Breast epithelium (tissue), 4 donors: ENCODE measurements around the gene GPR75. TPM values are rescaled to one million over a fixed set of nuclear protein-coding genes. Genes with fewer than 3 reads are reported as not detected.

ENCODE experiments used
- DNase-seq, 2 donors: peaks; one replicate each; pipeline ENCODE4 v3.0.0-alpha.2; 2019; ENCODE audit warnings: low spot score in 2 of 2
- H3K27ac ChIP-seq, 2 donors: fragments of 200-600 bp; sonication (generic) in 1 of 2; one replicate each; pipeline ENCODE4 v1.5.1; 2016 to 2019; ENCODE audit warnings: mild to moderate bottlenecking in 1 of 2
- H3K27me3 ChIP-seq, 2 donors: fragments of 200-600 bp; sonication (generic) in 1 of 2; one replicate each; pipeline versions ENCODE4 v1.5.1 to v1.6.0; 2017 to 2019; ENCODE audit warnings: control low read depth in 1 of 2, mild to moderate bottlenecking in 1 of 2
- H3K36me3 ChIP-seq: fragments of 200-600 bp; one replicate; pipeline ENCODE4 v1.5.1; 2019
- H3K4me1 ChIP-seq, 2 donors: fragments of 200-600 bp; sonication (generic); one replicate each; pipeline ENCODE4 v1.5.1; 2016 to 2019; ENCODE audit warnings: control low read depth in 1 of 2
- H3K4me3 ChIP-seq, 3 donors: fragments of 200-600 bp; sonication (generic); 1 replicate in 2 of 3; 2 replicates in 1 of 3; pipeline ENCODE4 v1.5.1; 2016 to 2019; ENCODE audit warnings: mild to moderate bottlenecking in 3 of 3, moderate library complexity in 2 of 3
- H3K9me3 ChIP-seq, 2 donors: fragments of 200-600 bp; sonication (generic) in 1 of 2; one replicate each; pipeline ENCODE4 v1.5.1; 2016 to 2019; ENCODE audit warnings: control low read depth in 1 of 2
- POLR2A ChIP-seq: fragments of 450-650 bp; IDR thresholded peaks from one replicate; pipeline ENCODE4 v1.6.1; 2016; ENCODE audit warnings: antibody characterized with exemption, mild to moderate bottlenecking, moderate library complexity
- POLR2AphosphoS5 ChIP-seq, 3 donors: sonication (generic); formaldehyde crosslinking; IDR thresholded peaks; one replicate each; pipeline ENCODE4 v1.6.1; 2017; ENCODE audit warnings: antibody characterized with exemption in 3 of 3
- intact Hi-C: fragments of 100-400 bp; cut with DNase I; formaldehyde crosslinking; loops from one replicate; pipeline ENCODE4 v1.15.1; 2023; ENCODE audit warnings: low total_unique reads
- total RNA-seq, 3 donors: library from RNA; depleted of rRNA; stranded (reverse); fragments of >200 nt; gene quantifications; one replicate each; pipeline ENCODE4 v1.1.0, GENCODE V29; 2016
- TF ChIP-seq, protein P1 (sequence below), 3 donors: fragments of 450-650 bp; IDR thresholded peaks; one replicate each; pipeline ENCODE4 v1.5.1; 2016 to 2017; ENCODE audit warnings: antibody characterized with exemption in 3 of 3, mild to moderate bottlenecking in 3 of 3, moderate library complexity in 3 of 3

The GPR75 gene
- total RNA-seq, 3 donors from 2014 or later: 3.2 to 11.3 (median 4.9) TPM

DNA sequence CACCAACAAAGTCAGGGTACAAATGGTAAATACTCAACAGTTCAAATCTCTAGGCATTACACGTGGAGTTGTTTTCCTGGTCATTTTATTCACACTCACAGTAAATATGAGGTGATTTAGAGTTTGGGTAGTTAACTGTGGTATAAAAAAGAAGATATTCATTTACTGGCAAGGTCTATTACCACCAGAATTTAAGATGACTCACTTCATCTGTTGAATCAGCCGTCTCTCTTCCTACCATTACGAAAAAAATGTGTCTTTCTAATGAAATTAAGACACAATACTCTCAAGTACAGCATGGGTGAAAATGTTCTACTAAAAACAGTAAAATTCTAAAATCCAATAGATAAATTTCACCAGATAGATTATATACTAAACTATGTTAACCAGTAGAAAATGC lies 21.0 kb upstream of the GPR75 start:
- TF ChIP-seq POLR2A (no peak), POLR2AphosphoS5 (IDR thresholded peaks at IDR 0.05) (no peak)
- DNase-seq: no peak
- no peaks in the 10 kb centered on the region for H3K9me3 ChIP-seq
- no peaks in the 10 kb centered on the region for H3K36me3 ChIP-seq
- H3K27ac ChIP-seq: no peak overlapping the region
- no peak overlapping the region for H3K4me3 ChIP-seq
- H3K4me1 ChIP-seq: no peaks in the 10 kb centered on the region
- no peaks in the 10 kb centered on the region for H3K27me3 ChIP-seq
- intact Hi-C loops: no loop called here

DNA sequence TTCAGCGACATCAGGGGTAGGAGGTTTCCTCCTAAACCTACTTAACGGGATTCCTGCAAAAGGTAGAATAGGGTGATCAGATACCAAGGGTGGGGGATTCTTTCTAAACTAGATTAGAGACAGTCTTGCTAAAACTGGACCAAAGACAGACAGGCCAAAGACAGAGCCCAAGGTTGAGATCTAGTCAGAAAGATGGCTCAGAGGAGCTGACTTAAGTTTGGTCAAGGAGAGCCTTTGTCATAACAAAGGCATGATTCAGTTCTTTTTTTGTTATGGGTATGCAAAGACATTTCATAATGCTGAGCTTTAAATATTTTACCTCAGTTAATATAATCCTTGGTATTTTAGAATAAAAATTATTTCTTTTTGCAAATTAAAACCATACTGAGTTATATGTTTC lies 17.8 kb upstream of the GPR75 start:
- TF ChIP-seq POLR2AphosphoS5 (IDR thresholded peaks at IDR 0.05) (no peak), POLR2A (no peak)
- TF ChIP-seq, protein P1, sequence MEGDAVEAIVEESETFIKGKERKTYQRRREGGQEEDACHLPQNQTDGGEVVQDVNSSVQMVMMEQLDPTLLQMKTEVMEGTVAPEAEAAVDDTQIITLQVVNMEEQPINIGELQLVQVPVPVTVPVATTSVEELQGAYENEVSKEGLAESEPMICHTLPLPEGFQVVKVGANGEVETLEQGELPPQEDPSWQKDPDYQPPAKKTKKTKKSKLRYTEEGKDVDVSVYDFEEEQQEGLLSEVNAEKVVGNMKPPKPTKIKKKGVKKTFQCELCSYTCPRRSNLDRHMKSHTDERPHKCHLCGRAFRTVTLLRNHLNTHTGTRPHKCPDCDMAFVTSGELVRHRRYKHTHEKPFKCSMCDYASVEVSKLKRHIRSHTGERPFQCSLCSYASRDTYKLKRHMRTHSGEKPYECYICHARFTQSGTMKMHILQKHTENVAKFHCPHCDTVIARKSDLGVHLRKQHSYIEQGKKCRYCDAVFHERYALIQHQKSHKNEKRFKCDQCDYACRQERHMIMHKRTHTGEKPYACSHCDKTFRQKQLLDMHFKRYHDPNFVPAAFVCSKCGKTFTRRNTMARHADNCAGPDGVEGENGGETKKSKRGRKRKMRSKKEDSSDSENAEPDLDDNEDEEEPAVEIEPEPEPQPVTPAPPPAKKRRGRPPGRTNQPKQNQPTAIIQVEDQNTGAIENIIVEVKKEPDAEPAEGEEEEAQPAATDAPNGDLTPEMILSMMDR (IDR thresholded peaks at IDR 0.05): no peak

GRCh38 chr2:53877112-53877511 lies 17.3 kb upstream of the GPR75 start:
- Histone ChIP-seq H3K27me3 (no peaks in the 10 kb centered on the region), H3K27ac (no peak overlapping the region), H3K36me3 (no peaks in the 10 kb centered on the region), H3K4me3 (no peak overlapping the region), H3K9me3 (no peaks in the 10 kb centered on the region), H3K4me1 (no peaks in the 10 kb centered on the region)
- intact Hi-C loops: no loop called here
- no peak for DNase-seq
- no peak for TF ChIP-seq POLR2AphosphoS5 (IDR thresholded peaks at IDR 0.05)
- TF ChIP-seq POLR2A: no peak
- TF ChIP-seq, protein P1 (IDR thresholded peaks at IDR 0.05): no peak

More for the DNA sequence above, 17.8 kb upstream of the GPR75 start:
- intact Hi-C loops: no loop called here
- no peak for DNase-seq
- Histone ChIP-seq H3K4me3 (no peak overlapping the region), H3K27ac (no peak overlapping the region), H3K4me1 (no peaks in the 10 kb centered on the region), H3K9me3 (no peaks in the 10 kb centered on the region), H3K36me3 (no peaks in the 10 kb centered on the region), H3K27me3 (no peaks in the 10 kb centered on the region)

GRCh38 chr2:53874401-53874950 lies 14.7 kb upstream of the GPR75 start:
- Histone ChIP-seq H3K9me3 (no peaks in the 10 kb centered on the region), H3K4me3 (no peak overlapping the region), H3K27ac (no peak overlapping the region), H3K27me3 (no peaks in the 10 kb centered on the region), H3K4me1 (no peaks in the 10 kb centered on the region), H3K36me3 (no peaks in the 10 kb centered on the region)
- TF ChIP-seq POLR2AphosphoS5 (IDR thresholded peaks at IDR 0.05): no peak
- no peak for TF ChIP-seq POLR2A
- TF ChIP-seq, protein P1 (IDR thresholded peaks at IDR 0.05): no peak
- DNase-seq: no peak
- intact Hi-C loops: no loop called here

- intact Hi-C loops: no loop called here
- Histone ChIP-seq H3K4me3 (no peak overlapping the region), H3K9me3 (no peaks in the 10 kb centered on the region), H3K4me1 (no peaks in the 10 kb centered on the region), H3K27me3 (no peaks in the 10 kb centered on the region), H3K27ac (no peak overlapping the region), H3K36me3 (no peaks in the 10 kb centered on the region)
- TF ChIP-seq POLR2A (no peak), POLR2AphosphoS5 (IDR thresholded peaks at IDR 0.05) (no peak)
- TF ChIP-seq, protein P1 (IDR thresholded peaks at IDR 0.05): no peak
- DNase-seq: no peak
Observed at GRCh38 chr2:53867773-53868172, 8.0 kb upstream of the GPR75 start.

DNA sequence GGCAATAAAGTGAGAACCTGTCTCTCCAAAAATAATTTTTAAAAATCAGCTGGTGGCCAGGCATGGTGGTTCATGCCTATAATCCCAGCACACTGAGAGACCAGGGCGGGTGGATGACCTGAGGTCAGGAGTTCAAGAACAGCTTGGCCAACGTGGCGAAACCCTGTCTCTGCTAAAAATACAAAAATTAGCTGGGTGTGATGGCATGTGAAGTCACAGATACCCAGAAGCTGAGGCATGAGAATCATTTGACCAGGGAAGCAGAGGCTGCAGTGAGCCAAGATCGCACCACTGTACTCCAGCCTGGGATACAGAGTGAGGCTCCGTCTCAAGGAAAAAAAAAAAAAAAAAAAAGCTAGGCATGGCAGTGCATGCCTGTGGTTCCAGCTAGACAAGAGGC lies 7.4 kb upstream of the GPR75 start:
- Histone ChIP-seq H3K27ac (no peak overlapping the region), H3K27me3 (no peaks in the 10 kb centered on the region), H3K4me1 (no peaks in the 10 kb centered on the region), H3K9me3 (no peaks in the 10 kb centered on the region), H3K4me3 (no peak overlapping the region), H3K36me3 (no peaks in the 10 kb centered on the region)
- TF ChIP-seq POLR2AphosphoS5 (IDR thresholded peaks at IDR 0.05): no peak
- intact Hi-C loops: no loop called here
- no peak for DNase-seq
